SU-DHL-6 (cell line): ENCODE measurements around the gene LPCAT2.

ENCODE experiments used
- H2AFZ ChIP-seq: fragments of 200-600 bp; sonication (generic); 2 replicates; pipeline ENCODE4 v1.6.1; 2014; ENCODE audit warnings: low read depth, mild to moderate bottlenecking, moderate library complexity, mixed read lengths, antibody characterized with exemption, low read length; ENCODE audit not compliant: severe bottlenecking
- H3F3A ChIP-seq: fragments of 200-600 bp; shearing (Covaris generic); 2 replicates; pipeline ENCODE4 v1.6.0; 2016; ENCODE audit warnings: antibody characterized with exemption, mild to moderate bottlenecking; ENCODE audit not compliant: insufficient read depth
- H3K27ac ChIP-seq: fragments of 200-600 bp; sonication (generic); 2 replicates; pipeline ENCODE4 v1.5.1; 2016; ENCODE audit warnings: low read depth, mild to moderate bottlenecking, low read length, moderate library complexity, mixed read lengths
- H3K27me3 ChIP-seq: fragments of 200-600 bp; sonication (generic), shearing (Covaris generic); 2 replicates; pipeline ENCODE4 v1.6.0; 2014; ENCODE audit warnings: mild to moderate bottlenecking, low read length
- H3K36me3 ChIP-seq: fragments of 200-600 bp; sonication (generic); 2 replicates; pipeline ENCODE4 v1.6.1; 2014; ENCODE audit warnings: mild to moderate bottlenecking, low read length, mixed read lengths
- H3K4me2 ChIP-seq: fragments of 300-600, 200-600 bp; shearing (Covaris generic), sonication (generic); 2 replicates; pipeline ENCODE4 v1.6.0; 2014; ENCODE audit warnings: low read length, low read depth, mild to moderate bottlenecking; ENCODE audit not compliant: poor library complexity, severe bottlenecking
- H3K4me3 ChIP-seq: fragments of 200-600 bp; sonication (generic); 2 replicates; pipeline ENCODE4 v1.5.1; 2014; ENCODE audit warnings: antibody characterized with exemption, low read length, mild to moderate bottlenecking, mixed read lengths; ENCODE audit not compliant: insufficient read depth, poor library complexity, severe bottlenecking
- H3K79me2 ChIP-seq: fragments of 200-600 bp; sonication (generic); 2 replicates; pipeline ENCODE4 v1.6.1; 2014; ENCODE audit warnings: mild to moderate bottlenecking, low read length, moderate library complexity; ENCODE audit not compliant: insufficient read depth
- H3K9ac ChIP-seq: fragments of 200-600 bp; sonication (generic); 2 replicates; pipeline ENCODE4 v1.7.0; 2014; ENCODE audit warnings: mild to moderate bottlenecking, low read length
- H3K9me2 ChIP-seq: fragments of 200-600 bp; sonication (generic); replicated peaks from 2 replicates; pipeline ENCODE4 v1.6.1; 2014; ENCODE audit warnings: low read length; ENCODE audit not compliant: insufficient read depth
- H3K9me3 ChIP-seq: fragments of 200-600 bp; sonication (generic); 2 replicates; pipeline ENCODE4 v1.6.1; 2014; ENCODE audit warnings: low read length, mixed read lengths; ENCODE audit not compliant: insufficient read depth
- H4K20me1 ChIP-seq: fragments of 200-600 bp; sonication (generic); 2 replicates; pipeline ENCODE4 v1.6.1; 2014; ENCODE audit warnings: low read depth, mild to moderate bottlenecking, antibody characterized with exemption, low read length, moderate library complexity, mixed read lengths
- EZH2phosphoT487 ChIP-seq: fragments of 200-600 bp; sonication (generic), shearing (Covaris generic); conservative IDR thresholded peaks from 2 replicates; pipeline ENCODE4 v1.6.1; 2018; ENCODE audit warnings: mild to moderate bottlenecking, antibody characterized with exemption, low read length, moderate library complexity, mixed read lengths
- TF ChIP-seq, protein P1 (sequence below): fragments of 200-600 bp; sonication (generic); IDR thresholded peaks from one replicate; pipeline ENCODE4 v1.5.1; 2017; ENCODE audit warnings: antibody characterized with exemption, mild to moderate bottlenecking, low read length, moderate library complexity; ENCODE audit not compliant: insufficient read depth, poor library complexity, severe bottlenecking

LPCAT2 gene

DNA sequence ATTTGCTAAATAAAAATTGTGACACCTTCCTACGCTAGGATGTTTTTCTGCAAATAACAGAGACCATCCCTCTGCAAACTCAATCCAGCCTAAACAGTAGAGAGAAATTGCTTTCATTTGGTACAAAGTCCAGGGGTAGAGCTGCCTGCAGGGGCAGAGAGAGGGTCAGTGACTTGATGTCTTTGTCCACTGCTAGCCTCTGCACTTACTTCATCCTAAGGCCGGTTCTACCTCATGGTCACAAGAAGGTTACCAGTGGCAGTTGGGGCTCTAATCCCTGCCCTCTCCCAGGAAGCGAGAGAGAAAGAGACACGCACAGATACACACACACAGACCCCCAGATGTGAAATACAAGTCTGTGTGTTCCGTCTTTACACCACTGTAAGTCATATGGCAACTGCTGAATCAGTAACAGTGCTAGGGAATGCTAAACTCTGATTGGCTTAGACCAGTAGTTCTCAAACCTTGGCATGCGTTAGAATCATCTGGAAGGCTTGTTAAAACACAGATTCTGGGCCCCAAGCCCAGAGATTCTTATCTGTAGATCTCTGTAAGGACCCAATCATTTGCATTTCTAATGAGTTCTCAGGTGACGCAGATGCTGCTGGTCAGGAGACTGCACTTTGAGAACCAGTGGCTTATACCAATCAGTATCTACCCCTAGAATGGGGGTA is 13.1 kb upstream of the LPCAT2 start:
- Histone ChIP-seq H3K4me2 (no peak overlapping the region), H3K9me3 (no peaks in the 10 kb centered on the region), H3K27me3 (no peaks in the 10 kb centered on the region), H3K27ac (no peak overlapping the region), H4K20me1 (no peaks in the 10 kb centered on the region), H3K79me2 (no peaks in the 10 kb centered on the region), H2AFZ (no peak overlapping the region), H3K9ac (no peak overlapping the region), H3K4me3 (no peak overlapping the region), H3F3A (no peaks in the 10 kb centered on the region), H3K36me3 (no peaks in the 10 kb centered on the region), H3K9me2 (no peaks in the 10 kb centered on the region)
- TF ChIP-seq, protein P1, sequence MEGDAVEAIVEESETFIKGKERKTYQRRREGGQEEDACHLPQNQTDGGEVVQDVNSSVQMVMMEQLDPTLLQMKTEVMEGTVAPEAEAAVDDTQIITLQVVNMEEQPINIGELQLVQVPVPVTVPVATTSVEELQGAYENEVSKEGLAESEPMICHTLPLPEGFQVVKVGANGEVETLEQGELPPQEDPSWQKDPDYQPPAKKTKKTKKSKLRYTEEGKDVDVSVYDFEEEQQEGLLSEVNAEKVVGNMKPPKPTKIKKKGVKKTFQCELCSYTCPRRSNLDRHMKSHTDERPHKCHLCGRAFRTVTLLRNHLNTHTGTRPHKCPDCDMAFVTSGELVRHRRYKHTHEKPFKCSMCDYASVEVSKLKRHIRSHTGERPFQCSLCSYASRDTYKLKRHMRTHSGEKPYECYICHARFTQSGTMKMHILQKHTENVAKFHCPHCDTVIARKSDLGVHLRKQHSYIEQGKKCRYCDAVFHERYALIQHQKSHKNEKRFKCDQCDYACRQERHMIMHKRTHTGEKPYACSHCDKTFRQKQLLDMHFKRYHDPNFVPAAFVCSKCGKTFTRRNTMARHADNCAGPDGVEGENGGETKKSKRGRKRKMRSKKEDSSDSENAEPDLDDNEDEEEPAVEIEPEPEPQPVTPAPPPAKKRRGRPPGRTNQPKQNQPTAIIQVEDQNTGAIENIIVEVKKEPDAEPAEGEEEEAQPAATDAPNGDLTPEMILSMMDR: no peak
- no peak for TF ChIP-seq EZH2phosphoT487

DNA sequence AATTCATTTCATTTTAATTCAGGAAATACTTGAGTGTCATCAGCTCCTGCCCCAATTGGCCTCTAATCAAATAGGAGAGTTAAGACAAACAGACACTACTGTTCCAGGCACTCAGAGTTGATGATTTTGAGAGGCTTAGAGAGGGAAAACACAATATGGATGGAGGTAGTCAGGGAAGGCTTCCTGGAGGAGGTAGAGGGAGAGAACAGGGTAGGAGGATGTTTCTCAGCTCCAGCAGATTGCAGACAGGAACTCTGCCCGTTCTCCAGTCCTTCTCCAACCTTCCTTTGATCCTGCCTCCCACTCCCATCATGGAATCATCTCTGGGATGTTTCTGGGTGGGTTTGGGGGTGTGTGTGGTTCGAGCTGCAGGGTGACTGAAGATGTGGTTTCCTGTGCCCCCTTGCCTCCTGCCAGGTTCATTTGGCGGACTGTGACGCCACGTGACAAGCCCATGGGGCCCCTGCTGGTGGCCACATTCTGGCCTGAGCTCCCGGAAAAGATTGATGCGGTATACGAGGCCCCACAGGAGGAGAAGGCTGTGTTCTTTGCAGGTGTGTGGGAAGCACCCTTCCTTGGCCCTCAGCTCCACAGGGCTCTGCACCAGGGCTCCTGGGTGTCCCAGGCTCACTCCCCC is 12.2 kb upstream of the LPCAT2 start:
- no peaks in the 10 kb centered on the region for H3F3A ChIP-seq
- no peak overlapping the region for H3K4me2 ChIP-seq
- H3K9me2 ChIP-seq: no peaks in the 10 kb centered on the region
- TF ChIP-seq, protein P1: no peak
- TF ChIP-seq EZH2phosphoT487: no peak
- H3K27me3 ChIP-seq: no peaks in the 10 kb centered on the region
- H3K9me3 ChIP-seq: no peaks in the 10 kb centered on the region
- H3K9ac ChIP-seq: no peak overlapping the region
- H3K4me3 ChIP-seq: no peak overlapping the region
- H3K36me3 ChIP-seq: no peaks in the 10 kb centered on the region
- H2AFZ ChIP-seq: no peak overlapping the region
- H4K20me1 ChIP-seq: no peaks in the 10 kb centered on the region
- no peak overlapping the region for H3K27ac ChIP-seq
- H3K79me2 ChIP-seq: no peaks in the 10 kb centered on the region

- Histone ChIP-seq H2AFZ (no peak overlapping the region), H3K36me3 (no peaks in the 10 kb centered on the region), H3K4me3 (no peak overlapping the region), H3F3A (no peaks in the 10 kb centered on the region), H3K27me3 (no peaks in the 10 kb centered on the region), H3K79me2 (no peaks in the 10 kb centered on the region), H3K9me2 (no peaks in the 10 kb centered on the region), H3K9me3 (no peaks in the 10 kb centered on the region), H3K4me2 (no peak overlapping the region), H3K27ac (no peak overlapping the region), H3K9ac (no peak overlapping the region), H4K20me1 (no peaks in the 10 kb centered on the region)
- TF ChIP-seq EZH2phosphoT487: no peak
- TF ChIP-seq, protein P1: no peak
These were observed 11.3 kb upstream of the LPCAT2 start for GRCh38 chr16:55497558-55497957.
